ENCODE measurements around the gene C17orf114.

The C17orf114 gene

DNA sequence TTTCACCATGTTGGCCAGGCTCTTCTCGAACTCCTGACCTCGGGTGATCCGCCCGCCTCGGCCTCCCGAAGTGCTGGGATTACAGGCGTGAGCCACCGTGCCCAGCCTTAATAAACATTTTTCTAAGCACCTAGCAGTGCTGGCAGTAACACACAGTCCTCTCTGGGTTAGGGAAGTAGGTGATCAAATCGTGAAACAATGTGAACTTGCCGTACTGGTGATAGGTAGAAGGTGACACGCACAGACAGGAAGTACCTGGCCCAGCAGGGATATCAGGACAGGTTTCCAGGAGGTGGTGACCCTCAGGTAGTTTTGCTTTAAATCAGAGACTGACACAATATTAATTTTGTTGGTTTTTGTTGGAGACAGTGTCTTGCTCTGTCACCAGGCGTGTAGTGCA, 9.3 kb upstream of the C17orf114 start:
- H2AFZ ChIP-seq (replicated peaks; ENCODE audit: low read length, poor library complexity) = no peak overlapping the region
- H3K56ac ChIP-seq (ENCODE audit: extremely low read depth, insufficient read depth, low read length) = no peak overlapping the region
- dilution Hi-C loops (cut with HindIII; ENCODE audit: low sequenced_read_pairs, unreplicated experiment) = no loop called here
- ChIA-PET CTCF (no interaction called here), POLR2A (ENCODE audit: unreplicated experiment) (no interaction called here)
- no peak overlapping the region for H3K9ac ChIP-seq (ENCODE audit: low read depth, low read length)
- H2AK5ac ChIP-seq (ENCODE audit: low read depth, low read length) = no peak overlapping the region
- H3K4me1 ChIP-seq (ENCODE audit: control insufficient read depth, insufficient read depth, low read length) = peaks cover 4% of the 10 kb centered on the region; the same call in 1 of the 2 replicates
- no peak for TF ChIP-seq RAD21 (IDR thresholded peaks at IDR 0.05; ENCODE audit: low read length)
- TF ChIP-seq RCOR1 (IDR thresholded peaks at IDR 0.05; ENCODE audit: insufficient replicate concordance, low read length) = no peak
- TF ChIP-seq NFE2L2 (IDR thresholded peaks at IDR 0.05; ENCODE audit: low read depth, low read length) = no peak
- no peak for TF ChIP-seq CHD1 (IDR thresholded peaks at IDR 0.05; ENCODE audit: low read depth, low read length)
- H2BK120ac ChIP-seq (ENCODE audit: low read depth, low read length) = no peak overlapping the region
- no peak overlapping the region for H4K8ac ChIP-seq (ENCODE audit: low read depth in 2 of 2, low read length in 2 of 2)
- no peak overlapping the region for H3K4me3 ChIP-seq (ENCODE audit: insufficient read depth, low read depth, low read length)
- no peak overlapping the region for H4K5ac ChIP-seq (ENCODE audit: low read depth, low read length)
- ATAC-seq (ENCODE audit: low read depth) (no peak), DNase-seq (no peak)
- peaks cover 39% of the 10 kb centered on the region for H3K36me3 ChIP-seq (ENCODE audit: control insufficient read depth, insufficient read depth, low read length)
- no peaks in the 10 kb centered on the region for H3K27me3 ChIP-seq (ENCODE audit: control insufficient read depth, insufficient read depth, low read length)
- in situ Hi-C loops (cut with MboI; ENCODE audit: low sequenced_read_pairs) = no loop called here
- H4K91ac ChIP-seq (ENCODE audit: insufficient read depth, low read depth, low read length) = no peak overlapping the region
- H3K23ac ChIP-seq (ENCODE audit: low read depth, low read length) = no peak overlapping the region
- H3K14ac ChIP-seq (replicated peaks; ENCODE audit: low read depth, low read length) = no peak overlapping the region
- peaks cover 0 to 18% of the 10 kb centered on the region in 2 experiments; a peak in 3 of 4 replicates for H3K79me1 ChIP-seq (ENCODE audit: low read depth in 1 of 2, low read length in 2 of 2)
- no peak overlapping the region for H2BK5ac ChIP-seq (ENCODE audit: low read depth, low read length, poor library complexity, severe bottlenecking)
- intact Hi-C loops (cut with micrococcal nuclease) = no loop called here
- no peak overlapping the region for H3K27ac ChIP-seq (ENCODE audit: insufficient read depth, low read length)
- no peaks in the 10 kb centered on the region for H3K9me3 ChIP-seq (ENCODE audit: control insufficient read depth, insufficient read depth, low read length)
- no peak overlapping the region for H2BK15ac ChIP-seq (ENCODE audit: low read depth, low read length)
- no TSS peak for BruUV-seq (replicated peaks)
- H3K4me2 ChIP-seq (ENCODE audit: low read depth, low read length) = no peak overlapping the region
- 0 out of 2 replicates have a peak, but pooled peaks cover 4% of the 10 kb centered on the region for H3K9me1 ChIP-seq (ENCODE audit: insufficient read depth, low read length)
- H2AK9ac ChIP-seq (replicated peaks; ENCODE audit: low read depth, low read length, poor library complexity) = no peak overlapping the region
- peaks cover 11% of the 10 kb centered on the region for H4K20me1 ChIP-seq (ENCODE audit: insufficient read depth, low read length)
- no peak overlapping the region for H3K4ac ChIP-seq (ENCODE audit: low read depth, low read length)
- WGBS, 2 experiments (ENCODE audit: extremely low coverage in 2 of 2, insufficient read length in 1 of 2) = 98% methylated on average over 9 of the region's 12 CpGs; no CpG with 5 or more reads in 1 of the 2 experiments
- no peak overlapping the region for H3K18ac ChIP-seq (ENCODE audit: low read depth, low read length)
- no peak overlapping the region for H2BK20ac ChIP-seq (ENCODE audit: low read depth, low read length)
